NT2/D1 (cell line): Measurements from ENCODE around the gene TRPM4.

ENCODE experiments used
- SUZ12 ChIP-seq: IDR thresholded peaks from 2 replicates; pipeline ENCODE4 v1.6.1; 2011; ENCODE audit not compliant: insufficient read length, insufficient read depth; ENCODE audit errors: extremely low read depth
- YY1 ChIP-seq: IDR thresholded peaks from 2 replicates; pipeline ENCODE4 v1.6.1; 2011; ENCODE audit not compliant: insufficient read length, insufficient read depth

DNA sequence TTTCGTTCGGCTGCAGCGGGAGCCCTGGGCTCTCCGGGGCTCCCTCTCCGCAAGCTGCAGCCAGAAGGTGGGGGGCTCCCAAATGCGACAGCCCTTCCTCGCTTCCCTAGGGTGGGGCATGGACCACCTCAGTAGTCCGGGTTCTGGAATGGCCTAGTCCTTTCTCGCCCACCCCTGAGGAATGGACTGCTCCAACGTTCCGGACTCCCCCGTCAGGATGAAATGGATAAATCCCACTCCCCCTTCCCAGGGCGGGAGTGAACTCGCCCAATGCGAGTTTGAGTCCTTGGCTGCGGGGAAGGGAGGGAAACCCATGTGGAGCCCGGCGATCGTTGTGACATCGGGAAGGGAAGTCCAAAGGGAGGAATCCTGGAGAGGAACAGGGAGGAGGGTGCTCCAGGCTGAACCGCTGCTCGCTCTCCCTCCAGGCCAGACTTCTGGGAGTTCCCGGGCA lies 7.9 kb upstream of the TRPM4 start:
- no peak for TF ChIP-seq YY1
- TF ChIP-seq SUZ12: no peak
